CD4-positive, alpha-beta T cell treated with Interleukin-21 for 1 hour (primary cell): Measurements from ENCODE around the gene MYL12A.

Source experiments
- DNase-seq: peaks from one replicate; pipeline ENCODE4 v3.0.0-alpha.2; 2020

Gene MYL12A

GRCh38 chr18:3284501-3284900 lies 36.9 kb downstream of the MYL12A start:
- DNase-seq, result no peak

- DNase-seq, result no peak
Observed at GRCh38 chr18:3286159-3286558, 38.6 kb downstream of the MYL12A start.

- DNase-seq, result no peak
Observed at GRCh38 chr18:3293196-3293951, 45.8 kb downstream of the MYL12A start.

GRCh38 chr18:3294435-3295080 lies 47.0 kb downstream of the MYL12A start:
- no peak for DNase-seq

- peak; percentile 94 for DNase-seq
Observed at GRCh38 chr18:3297025-3297984, 49.7 kb downstream of the MYL12A start.

- no peak for DNase-seq
Observed at GRCh38 chr18:3304832-3305231, 57.2 kb downstream of the MYL12A start.

GRCh38 chr18:3305354-3305762 lies 57.8 kb downstream of the MYL12A start:
- DNase-seq, result peak; percentile 62
